Activated B cell treated with CpG ODN at 0.5 μM for 24 hours (primary cell): ENCODE results near the gene C2orf49. TPM values are rescaled to one million over a fixed set of nuclear protein-coding genes. Genes with fewer than 3 reads are reported as not detected.
A peak's percentile ranks its signal among the peaks of the same experiment; 100 is the strongest.

ENCODE experiments used
- ATAC-seq: fragments of 200-7000 bp; cut with Tn5 transposase; one replicate; pipeline ENCODE4 v1.10.0; 2021; ENCODE audit warnings: low read depth, mild to moderate bottlenecking, moderate library complexity
- CTCF ChIA-PET: fragments of 350-600 bp; sonication (Branson Sonifier 250); formaldehyde crosslinking; loops from one replicate; lab custom pipeline; 2021; ENCODE audit warnings: antibody characterized with exemption; lab: Charles Lee
- POLR2A ChIA-PET: fragments of 350-600 bp; sonication (Branson Sonifier 250); formaldehyde crosslinking; loops from one replicate; lab custom pipeline; 2021; ENCODE audit warnings: antibody characterized with exemption; lab: Charles Lee
- DNase-seq: peaks from one replicate; pipeline ENCODE4 v3.0.0; 2022
- H3K27ac Mint-ChIP-seq: one replicate; pipeline ENCODE4 v1.8.0; 2020; ENCODE audit warnings: mixed read lengths
- H3K27me3 Mint-ChIP-seq: one replicate; pipeline ENCODE4 v1.8.0; 2021; ENCODE audit warnings: mixed read lengths
- H3K36me3 Mint-ChIP-seq: one replicate; pipeline ENCODE4 v1.8.0; 2021; ENCODE audit warnings: low read depth, mixed read lengths
- H3K4me1 Mint-ChIP-seq: one replicate; pipeline ENCODE4 v1.8.0; 2021; ENCODE audit warnings: mixed read lengths
- H3K4me3 Mint-ChIP-seq: one replicate; pipeline ENCODE4 v1.8.0; 2020; ENCODE audit warnings: mild to moderate bottlenecking, mixed read lengths
- H3K9me3 Mint-ChIP-seq: one replicate; pipeline ENCODE4 v1.8.0; 2020; ENCODE audit warnings: mixed read lengths
- CTCF ChIP-seq: fragments of 200-600 bp; IDR thresholded peaks from one replicate; pipeline ENCODE4 v1.8.0; 2022; ENCODE audit warnings: antibody characterized with exemption, mild to moderate bottlenecking
- intact Hi-C: fragments of 100-400 bp; cut with micrococcal nuclease; formaldehyde crosslinking; loops from one replicate; pipeline ENCODE4 v1.15.1; 2024
- total RNA-seq: library from RNA; stranded (reverse); gene quantifications from 2 replicates; pipeline ENCODE4 v1.2.3, GENCODE V29; 2022

The C2orf49 gene
- total RNA-seq, 1 donor from 2014 or later = 23.8 TPM

GRCh38 chr2:105308382-105309146 is 28.8 kb upstream of the C2orf49 start:
- ATAC-seq (no peak), DNase-seq (no peak)
- Mint-ChIP-seq H3K27me3 (no peaks in the 10 kb centered on the region), H3K9me3 (no peaks in the 10 kb centered on the region), H3K27ac (no peak overlapping the region), H3K4me1 (peaks cover 17% of the 10 kb centered on the region), H3K4me3 (no peak overlapping the region), H3K36me3 (peaks cover 50% of the 10 kb centered on the region)
- intact Hi-C loops = no loop called here
- ChIA-PET POLR2A (no interaction called here), CTCF (no interaction called here)
- TF ChIP-seq CTCF = no peak

GRCh38 chr2:105309147-105309545 is 28.2 kb upstream of the C2orf49 start:
- Mint-ChIP-seq H3K27me3 (no peaks in the 10 kb centered on the region), H3K4me3 (no peak overlapping the region), H3K27ac (no peak overlapping the region), H3K36me3 (peaks cover 47% of the 10 kb centered on the region), H3K4me1 (peaks cover 19% of the 10 kb centered on the region), H3K9me3 (no peaks in the 10 kb centered on the region)
- TF ChIP-seq CTCF = no peak
- intact Hi-C loops = no loop called here
- ATAC-seq (peak; percentile 37), DNase-seq (no peak)
- ChIA-PET CTCF (no interaction called here), POLR2A (no interaction called here)

GRCh38 chr2:105313877-105314276 is 23.5 kb upstream of the C2orf49 start:
- POLR2A ChIA-PET = interaction anchor here (0.7 to 2.3 kb wide), 2 partner anchors 14 to 16 kb away, joined by 4 to 7 read pairs; partner anchors contain the start of gene TGFBRAP1
- Mint-ChIP-seq H3K27me3 (no peaks in the 10 kb centered on the region), H3K4me3 (no peak overlapping the region), H3K27ac (no peak overlapping the region), H3K9me3 (no peaks in the 10 kb centered on the region), H3K4me1 (peaks cover 33% of the 10 kb centered on the region), H3K36me3 (peaks cover 12% of the 10 kb centered on the region)
- TF ChIP-seq CTCF = no peak
- DNase-seq = no peak
- intact Hi-C loops = no loop called here
- ATAC-seq = peak; percentile 67
- CTCF ChIA-PET = no interaction called here

- H3K27me3 Mint-ChIP-seq = no peaks in the 10 kb centered on the region
- intact Hi-C loops = no loop called here
- no peak for TF ChIP-seq CTCF
- H3K4me3 Mint-ChIP-seq = no peak overlapping the region
- no peak overlapping the region for H3K27ac Mint-ChIP-seq
- H3K36me3 Mint-ChIP-seq = peaks cover 2% of the 10 kb centered on the region
- ChIA-PET CTCF (no interaction called here), POLR2A (interaction anchor here (2.3 kb wide), 1 partner anchor 13 kb away, joined by 7 read pairs; no protein-coding TSS in a partner anchor)
- ATAC-seq (no peak), DNase-seq (no peak)
- H3K9me3 Mint-ChIP-seq = no peaks in the 10 kb centered on the region
- peaks cover 29% of the 10 kb centered on the region for H3K4me1 Mint-ChIP-seq
Observed at GRCh38 chr2:105315314-105315713, 22.0 kb upstream of the C2orf49 start.

GRCh38 chr2:105317937-105318336 is 19.4 kb upstream of the C2orf49 start:
- Mint-ChIP-seq H3K36me3 (no peaks in the 10 kb centered on the region), H3K4me3 (no peak overlapping the region), H3K4me1 (peaks cover 31% of the 10 kb centered on the region), H3K9me3 (no peaks in the 10 kb centered on the region), H3K27me3 (no peaks in the 10 kb centered on the region), H3K27ac (no peak overlapping the region)
- intact Hi-C loops = no loop called here
- ChIA-PET POLR2A (interaction anchor here (1.8 kb wide), 1 partner anchor 11 kb away, joined by 4 read pairs; no protein-coding TSS in a partner anchor), CTCF (interaction anchor here (0.6 kb wide), 1 partner anchor 16 kb away, joined by 3 read pairs; no protein-coding TSS in a partner anchor)
- TF ChIP-seq CTCF = no peak
- DNase-seq (no peak), ATAC-seq (no peak)
